ENCODE measurements around the gene DAPK2. TPM values are rescaled to one million over a fixed set of nuclear protein-coding genes. Genes with fewer than 3 reads are reported as not detected.
A peak's percentile ranks its signal among the peaks of the same experiment; 100 is the strongest.
"Not testable (repeated sequence)": the region's sequence is repeated elsewhere in the genome, so short reads cannot be mapped to it uniquely, and the experiment has no call there.

The DAPK2 gene
- total RNA-seq: 31.8 TPM
- long read RNA-seq, transcript DAPK2-202 (12 exons, 1,741 nt): major isoform, 30 of 73 reads
- long read RNA-seq, partial matches to known transcripts: 4 of 73 reads
- long read RNA-seq, other reads (novel, unspliced or antisense): 38 of 73 reads

GRCh38 chr15:64046421-64047153, at the start of gene DAPK2:
TSS of gene DAPK2 (minus strand) at chr15:64046485. CDS start at chr15:64040261, 6,224 bp downstream.
- intact Hi-C loops (cut with DNase I): loop anchor here (5.0 kb wide), 4 partner anchors 99 to 294 kb away; partner anchors contain the start of gene HERC1

GRCh38 chr15:64095431-64095794, 49.1 kb upstream of the DAPK2 start:
- intact Hi-C loops (cut with DNase I): loop anchor here (5.0 kb wide), 1 partner anchor 57 kb away; the partner anchor contains the start of gene SNX22
- no peak for DNase-seq (ENCODE audit: low spot score)

More at GRCh38 chr15:64046421-64047153, at the start of gene DAPK2:
- peak; percentile 91 for DNase-seq (ENCODE audit: low spot score)

DNA sequence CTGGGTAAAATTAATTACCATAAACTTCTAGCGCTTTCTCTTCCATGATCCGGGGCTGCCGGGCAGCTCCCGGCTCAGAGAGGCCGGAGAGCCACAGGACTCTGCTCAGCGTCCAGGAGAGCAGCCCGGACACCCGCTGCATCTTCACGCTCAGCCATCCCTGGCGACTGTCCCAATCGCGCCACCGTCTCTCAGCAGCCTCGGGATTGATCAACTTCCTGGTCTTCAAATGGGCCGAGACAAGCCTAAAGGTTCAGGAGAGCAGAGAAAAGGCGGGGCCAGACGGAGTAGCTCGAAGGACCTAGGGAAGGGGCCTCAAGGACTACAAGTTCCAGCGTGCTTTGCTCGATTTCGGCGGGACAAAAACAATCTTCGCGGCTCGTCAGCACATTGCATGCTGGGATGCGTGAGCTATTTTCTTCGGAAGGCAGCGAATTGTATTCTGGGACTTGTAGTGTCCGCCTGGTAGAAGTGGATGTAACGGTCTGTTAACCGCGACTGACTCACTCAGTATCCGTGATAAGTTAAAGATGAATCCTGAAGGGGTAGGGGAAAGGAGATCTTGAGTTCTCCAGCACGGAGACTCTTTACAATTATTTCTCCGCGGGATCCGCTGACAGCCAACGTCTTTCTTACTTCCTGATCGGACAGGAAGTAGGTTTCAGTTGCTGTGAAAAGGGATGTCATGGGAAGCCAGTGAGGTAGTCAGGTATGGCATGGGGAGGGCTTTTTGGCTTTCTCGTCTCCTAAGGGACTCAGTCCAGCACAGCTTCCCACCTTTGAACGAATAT, 47.5 kb upstream of the DAPK2 start, which contains the start of gene CIAO2A:
Gene CIAO2A, minus strand, starts transcription at position 212 of the 791 bp plus-strand sequence. Its CDS starts 70 bp downstream, at position 142.
- DNase-seq (ENCODE audit: low spot score): peak; percentile 97
- intact Hi-C loops (cut with DNase I): no loop called here

GRCh38 chr15:64092864-64093626, 46.8 kb upstream of the DAPK2 start:
- intact Hi-C loops (cut with DNase I): no loop called here

DNA sequence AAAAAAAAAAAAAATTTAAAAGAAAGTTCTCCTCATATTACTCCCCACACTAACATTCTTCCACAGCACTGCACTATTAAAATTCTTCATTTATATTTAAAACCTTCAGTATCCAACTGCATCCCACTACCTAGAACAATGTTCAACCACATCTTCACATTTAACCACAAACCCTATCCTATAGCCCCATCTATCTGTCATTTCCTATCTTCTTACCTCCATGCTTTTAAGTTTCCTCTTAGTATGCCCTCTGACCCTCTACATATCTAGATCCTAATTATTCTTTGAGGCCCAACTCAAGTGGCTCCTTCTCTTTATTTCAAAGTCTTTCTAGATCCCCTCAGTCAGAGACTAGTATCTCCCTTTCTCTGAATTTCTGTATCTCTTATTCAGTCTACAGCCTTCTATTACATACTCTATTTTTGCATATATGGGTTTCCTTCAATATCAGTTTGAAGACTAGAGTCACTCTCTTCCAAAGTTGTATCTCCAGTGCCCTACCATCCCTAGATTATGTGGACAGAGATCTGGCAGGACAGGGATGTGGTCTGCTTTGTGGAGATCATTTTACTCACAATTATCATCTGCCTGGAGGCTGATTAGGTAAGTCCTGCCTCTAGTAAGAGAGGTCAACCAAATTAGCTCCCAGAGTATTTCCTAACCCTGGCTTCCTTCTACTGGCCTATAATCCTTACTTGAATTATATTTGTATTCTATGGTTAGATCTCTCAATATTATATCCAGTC, 46.0 kb upstream of the DAPK2 start:
- no peak for DNase-seq (ENCODE audit: low spot score)
- intact Hi-C loops (cut with DNase I): no loop called here

More at GRCh38 chr15:64092864-64093626, 46.8 kb upstream of the DAPK2 start:
- DNase-seq (ENCODE audit: low spot score): peak; percentile 80

GRCh38 chr15:64090527-64090926, 44.2 kb upstream of the DAPK2 start:
- intact Hi-C loops (cut with DNase I): no loop called here
- DNase-seq (ENCODE audit: low spot score): no peak

- no peak for DNase-seq (ENCODE audit: low spot score)
- intact Hi-C loops (cut with DNase I): no loop called here
Measured at GRCh38 chr15:64089543-64090280, 43.4 kb upstream of the DAPK2 start.

DNA sequence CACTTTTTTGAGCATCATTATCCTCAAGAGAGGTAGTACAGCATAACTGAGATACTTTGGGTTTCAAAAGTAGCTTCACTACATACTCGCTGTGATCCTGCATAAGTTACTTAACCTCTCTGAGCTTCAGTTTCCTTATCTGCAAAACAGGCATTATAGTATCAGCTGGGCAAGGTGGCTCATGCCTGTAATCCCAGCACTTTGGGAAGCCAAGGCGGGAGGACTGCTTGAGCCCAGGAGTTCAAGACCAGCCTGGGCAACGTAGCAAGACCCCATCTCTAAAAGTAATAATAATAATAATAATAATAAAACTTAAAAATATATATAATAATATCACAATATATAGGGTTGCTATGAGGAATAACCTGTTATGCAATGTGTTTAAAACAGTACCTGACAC, 36.5 kb upstream of the DAPK2 start:
- intact Hi-C loops (cut with DNase I): no loop called here

GRCh38 chr15:64073496-64073895, 27.2 kb upstream of the DAPK2 start:
- intact Hi-C loops (cut with DNase I); DNase-seq (ENCODE audit: low spot score): not testable (repeated sequence)

More for the DNA sequence above, 36.5 kb upstream of the DAPK2 start:
- DNase-seq (ENCODE audit: low spot score): no peak

- intact Hi-C loops (cut with DNase I): no loop called here
- no peak for DNase-seq (ENCODE audit: low spot score)
Measured at GRCh38 chr15:64072812-64073211, 26.5 kb upstream of the DAPK2 start.

GRCh38 chr15:64071931-64072765, 25.9 kb upstream of the DAPK2 start:
- intact Hi-C loops (cut with DNase I): no loop called here
- DNase-seq (ENCODE audit: low spot score): no peak

DNA sequence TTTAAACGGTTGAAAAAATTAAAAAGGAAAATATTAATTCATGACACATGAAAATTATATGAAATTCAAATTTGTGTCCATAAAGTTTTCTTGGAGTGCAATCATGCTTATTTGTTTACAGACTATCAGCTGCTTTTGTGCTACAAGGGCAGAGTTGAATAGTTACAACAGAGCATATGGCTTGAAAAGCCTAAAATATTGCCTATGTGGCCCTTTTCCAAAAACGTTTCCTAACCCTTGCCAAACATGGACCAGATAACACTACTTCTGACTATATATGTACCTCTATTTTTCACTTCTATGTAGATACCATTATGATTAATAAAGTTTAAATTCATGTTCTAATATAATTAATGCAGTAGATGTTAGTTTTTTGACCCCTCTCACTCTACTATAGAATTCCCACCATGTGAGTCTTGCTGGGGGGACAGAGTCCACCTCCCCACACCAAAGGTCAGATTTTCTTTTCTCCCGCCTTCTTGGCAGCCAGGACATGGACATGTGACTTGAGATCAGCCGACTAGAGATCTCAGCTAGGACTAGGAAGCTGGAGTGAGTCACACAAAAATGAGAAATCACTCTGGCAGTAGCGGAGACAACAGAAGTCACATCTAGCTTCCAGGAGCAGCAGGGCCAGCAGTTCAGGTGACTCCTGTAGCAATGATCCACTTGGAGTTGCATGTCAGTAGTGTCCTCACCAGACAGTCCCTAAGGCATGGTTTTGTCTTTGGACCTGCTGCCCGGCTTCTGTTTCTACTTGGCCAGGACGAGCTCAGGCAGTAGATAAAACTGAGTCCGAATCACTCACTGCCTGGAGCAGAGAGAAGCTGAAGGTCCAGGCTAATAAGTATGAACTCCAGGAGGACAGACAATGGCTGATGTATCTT, 24.9 kb upstream of the DAPK2 start:
- intact Hi-C loops (cut with DNase I): no loop called here
- no peak for DNase-seq (ENCODE audit: low spot score)

DNA sequence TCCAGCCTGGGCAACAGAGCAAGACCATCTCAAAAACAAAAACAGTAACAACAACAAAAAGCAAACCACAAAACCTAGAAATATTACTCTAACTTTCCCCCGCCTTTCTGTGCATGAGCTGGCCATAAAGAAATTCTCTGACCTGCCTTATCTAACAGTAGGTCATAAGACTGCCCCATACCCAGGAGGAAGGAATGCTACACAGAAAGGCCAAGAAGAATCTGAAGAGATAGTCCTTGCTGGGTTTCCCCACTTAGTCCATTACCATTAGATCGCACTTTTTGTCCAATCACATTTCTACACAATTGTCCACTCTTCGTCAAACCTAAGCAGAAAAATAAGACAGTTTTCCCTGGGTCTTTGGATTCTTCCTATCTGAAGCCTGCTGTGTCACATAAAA, 23.8 kb upstream of the DAPK2 start:
- DNase-seq (ENCODE audit: low spot score): no peak
- intact Hi-C loops (cut with DNase I): no loop called here

DNA sequence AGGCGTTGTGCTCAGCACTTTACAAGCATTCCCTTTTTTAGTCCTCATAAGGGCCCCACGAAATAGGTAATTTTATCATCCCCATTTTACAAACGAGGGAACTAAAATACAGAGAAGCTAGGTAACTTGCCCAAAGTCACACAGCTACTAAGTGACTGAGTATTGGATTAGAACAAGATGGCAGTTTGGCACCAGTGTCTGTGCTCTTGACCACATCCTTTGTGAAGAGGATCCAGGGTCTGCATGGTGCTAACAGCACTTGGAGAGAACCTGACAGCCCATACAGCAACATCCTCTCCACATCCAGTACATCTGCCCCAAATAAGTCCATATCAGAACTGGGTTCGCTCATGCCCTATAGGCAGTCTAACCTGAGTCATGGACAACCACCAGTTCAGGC, 21.8 kb upstream of the DAPK2 start:
- no peak for DNase-seq (ENCODE audit: low spot score)
- intact Hi-C loops (cut with DNase I): loop anchor here (5.0 kb wide), 1 partner anchor 176 kb away; no protein-coding TSS in a partner anchor

GRCh38 chr15:64067564-64068030, 21.3 kb upstream of the DAPK2 start:
- intact Hi-C loops (cut with DNase I): loop anchor here (2.0 to 5.0 kb wide), 2 partner anchors 175 to 315 kb away; no protein-coding TSS in a partner anchor
- DNase-seq (ENCODE audit: low spot score): peak; percentile 80

GRCh38 chr15:64066451-64066850, 20.2 kb upstream of the DAPK2 start:
- intact Hi-C loops (cut with DNase I): loop anchor here (2.0 to 5.0 kb wide), 2 partner anchors 174 to 314 kb away; no protein-coding TSS in a partner anchor
- no peak for DNase-seq (ENCODE audit: low spot score)

Data from cardiac septum (tissue), 1 donor.